Neural progenitor cell (in vitro differentiated cells): Measurements from ENCODE around the gene LGR5.

Source experiments
- EZH2 ChIP-seq: fragments of 200-600 bp; sonication (generic); IDR thresholded peaks from 2 replicates; pipeline ENCODE4 v1.6.1; 2017; ENCODE audit warnings: antibody characterized with exemption, mild to moderate bottlenecking, moderate library complexity
- EZH2phosphoT487 ChIP-seq: fragments of 200-600 bp; sonication (generic); IDR thresholded peaks from 2 replicates; pipeline ENCODE4 v1.6.1; 2017; ENCODE audit warnings: antibody characterized with exemption
- TF ChIP-seq, protein P1 (sequence below): fragments of 200-600 bp; sonication (generic); IDR thresholded peaks from 2 replicates; pipeline ENCODE4 v1.5.1; 2017; ENCODE audit warnings: antibody characterized with exemption, mild to moderate bottlenecking

DNA sequence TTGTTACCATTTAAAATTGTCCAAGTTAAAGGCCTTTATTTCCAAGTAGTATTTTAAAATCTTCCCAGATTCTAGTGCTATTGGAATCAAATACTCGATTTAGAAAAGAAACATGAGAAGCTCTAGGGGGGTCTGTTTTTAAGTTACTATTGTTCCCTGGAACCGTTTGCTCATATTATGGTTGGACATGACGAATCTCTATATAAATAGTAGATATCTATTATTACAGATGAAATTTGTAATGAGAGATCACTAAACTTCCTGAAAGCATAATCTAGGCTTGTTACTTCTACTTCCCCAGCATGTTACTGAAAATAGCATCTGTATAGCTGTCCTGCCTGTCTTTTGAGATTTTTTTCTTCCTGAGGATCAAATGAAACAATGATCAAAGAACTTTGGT, 70.1 kb downstream of the LGR5 start:
- TF ChIP-seq, protein P1, sequence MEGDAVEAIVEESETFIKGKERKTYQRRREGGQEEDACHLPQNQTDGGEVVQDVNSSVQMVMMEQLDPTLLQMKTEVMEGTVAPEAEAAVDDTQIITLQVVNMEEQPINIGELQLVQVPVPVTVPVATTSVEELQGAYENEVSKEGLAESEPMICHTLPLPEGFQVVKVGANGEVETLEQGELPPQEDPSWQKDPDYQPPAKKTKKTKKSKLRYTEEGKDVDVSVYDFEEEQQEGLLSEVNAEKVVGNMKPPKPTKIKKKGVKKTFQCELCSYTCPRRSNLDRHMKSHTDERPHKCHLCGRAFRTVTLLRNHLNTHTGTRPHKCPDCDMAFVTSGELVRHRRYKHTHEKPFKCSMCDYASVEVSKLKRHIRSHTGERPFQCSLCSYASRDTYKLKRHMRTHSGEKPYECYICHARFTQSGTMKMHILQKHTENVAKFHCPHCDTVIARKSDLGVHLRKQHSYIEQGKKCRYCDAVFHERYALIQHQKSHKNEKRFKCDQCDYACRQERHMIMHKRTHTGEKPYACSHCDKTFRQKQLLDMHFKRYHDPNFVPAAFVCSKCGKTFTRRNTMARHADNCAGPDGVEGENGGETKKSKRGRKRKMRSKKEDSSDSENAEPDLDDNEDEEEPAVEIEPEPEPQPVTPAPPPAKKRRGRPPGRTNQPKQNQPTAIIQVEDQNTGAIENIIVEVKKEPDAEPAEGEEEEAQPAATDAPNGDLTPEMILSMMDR = no peak
- no peak for TF ChIP-seq EZH2
- TF ChIP-seq EZH2phosphoT487 = no peak
